ENCODE measurements around the gene DEGS2.

The DEGS2 gene

DNA sequence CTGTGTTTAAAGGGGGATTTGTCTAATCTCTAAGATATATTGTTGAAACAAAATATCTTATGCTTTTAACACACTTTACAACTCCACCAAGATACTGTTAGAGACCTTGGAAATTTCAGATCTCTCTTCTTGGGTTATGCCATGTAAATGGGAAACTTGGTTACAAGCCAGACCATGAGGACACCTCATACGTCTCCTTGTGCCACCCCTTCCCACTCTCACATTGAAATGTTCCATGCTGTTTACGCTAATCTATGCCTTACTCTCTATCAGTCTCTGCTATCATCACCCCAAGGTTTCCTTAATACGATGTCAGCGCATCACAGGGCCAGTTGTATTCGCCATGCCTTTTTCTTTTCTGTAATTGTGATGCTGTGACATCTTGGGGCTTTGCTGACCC is 13.4 kb upstream of the DEGS2 start:
- no peak for DNase-seq (ENCODE audit: extremely low read depth, low read depth)
- TF ChIP-seq, protein P1, sequence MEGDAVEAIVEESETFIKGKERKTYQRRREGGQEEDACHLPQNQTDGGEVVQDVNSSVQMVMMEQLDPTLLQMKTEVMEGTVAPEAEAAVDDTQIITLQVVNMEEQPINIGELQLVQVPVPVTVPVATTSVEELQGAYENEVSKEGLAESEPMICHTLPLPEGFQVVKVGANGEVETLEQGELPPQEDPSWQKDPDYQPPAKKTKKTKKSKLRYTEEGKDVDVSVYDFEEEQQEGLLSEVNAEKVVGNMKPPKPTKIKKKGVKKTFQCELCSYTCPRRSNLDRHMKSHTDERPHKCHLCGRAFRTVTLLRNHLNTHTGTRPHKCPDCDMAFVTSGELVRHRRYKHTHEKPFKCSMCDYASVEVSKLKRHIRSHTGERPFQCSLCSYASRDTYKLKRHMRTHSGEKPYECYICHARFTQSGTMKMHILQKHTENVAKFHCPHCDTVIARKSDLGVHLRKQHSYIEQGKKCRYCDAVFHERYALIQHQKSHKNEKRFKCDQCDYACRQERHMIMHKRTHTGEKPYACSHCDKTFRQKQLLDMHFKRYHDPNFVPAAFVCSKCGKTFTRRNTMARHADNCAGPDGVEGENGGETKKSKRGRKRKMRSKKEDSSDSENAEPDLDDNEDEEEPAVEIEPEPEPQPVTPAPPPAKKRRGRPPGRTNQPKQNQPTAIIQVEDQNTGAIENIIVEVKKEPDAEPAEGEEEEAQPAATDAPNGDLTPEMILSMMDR (IDR thresholded peaks at IDR 0.05; ENCODE audit: low read depth, low read length), result no peak

DNA sequence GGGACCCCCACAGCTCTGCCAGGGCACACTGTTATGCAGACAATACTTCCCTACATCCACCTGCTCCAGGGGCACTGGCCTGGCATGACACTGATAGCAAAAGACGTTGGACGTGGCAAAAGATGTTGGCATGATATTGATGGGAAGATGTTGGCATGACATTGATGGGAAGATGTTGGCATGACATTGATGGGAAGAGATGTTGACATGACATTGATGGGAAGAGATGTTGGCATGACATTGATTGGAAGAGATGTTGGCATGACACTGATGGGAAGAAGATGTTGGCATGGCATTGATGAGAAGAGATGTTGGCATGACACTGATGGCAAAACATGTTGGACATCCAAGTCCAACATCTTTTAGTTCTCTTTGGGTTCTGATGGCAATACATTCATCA is 11.4 kb upstream of the DEGS2 start:
- no peak for DNase-seq (ENCODE audit: extremely low read depth, low read depth)
- TF ChIP-seq, protein P1 (IDR thresholded peaks at IDR 0.05; ENCODE audit: low read depth, low read length), result no peak

DNA sequence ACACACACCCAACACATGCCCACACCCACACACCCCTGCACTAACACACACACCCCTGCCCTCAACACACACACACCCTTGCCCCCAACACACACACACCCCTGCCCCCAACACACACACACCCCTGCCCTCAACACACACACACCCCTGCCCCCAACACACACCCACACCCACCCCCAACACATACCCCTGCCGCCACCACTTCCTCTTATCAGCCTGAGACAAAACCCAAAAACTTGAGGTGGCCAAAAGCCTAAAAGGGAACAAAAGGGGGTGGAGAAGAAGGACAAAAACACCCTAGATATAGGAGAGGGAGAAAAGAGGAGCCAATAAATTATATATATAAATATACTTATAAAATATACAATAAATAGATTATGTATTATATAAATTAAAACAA is 9.1 kb upstream of the DEGS2 start:
- DNase-seq (ENCODE audit: extremely low read depth, low read depth), result no peak

DNA sequence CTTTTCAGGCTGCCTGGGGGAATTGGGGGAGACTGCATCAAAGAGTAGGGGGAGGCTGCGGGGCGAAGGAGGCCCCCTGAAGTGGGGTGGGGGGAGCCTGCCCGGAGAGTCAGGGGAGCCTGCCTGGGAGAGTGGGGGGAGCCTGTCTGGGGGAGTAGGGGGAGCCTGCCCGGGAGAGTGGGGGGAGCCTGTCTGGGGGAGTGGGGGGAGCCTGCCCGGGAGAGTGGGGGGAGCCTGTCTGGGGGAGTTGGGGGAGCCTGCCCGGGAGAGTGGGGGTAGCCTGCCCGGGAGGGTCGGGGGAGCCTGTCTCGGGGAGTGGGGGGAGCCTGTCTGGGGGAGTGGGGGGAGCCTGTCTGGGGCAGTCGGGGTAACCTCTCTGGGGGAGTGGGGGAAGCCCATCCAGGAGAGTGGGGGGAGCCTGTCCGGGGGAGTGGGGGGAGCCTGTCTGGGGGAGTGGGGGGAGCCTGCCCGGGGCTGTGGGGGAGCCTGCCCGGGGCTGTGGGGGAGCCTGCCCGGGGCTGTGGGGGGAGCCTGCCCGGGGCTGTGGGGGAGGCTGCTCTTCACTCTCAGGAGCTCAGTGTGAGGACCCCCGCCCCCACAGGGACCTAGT is 6.5 kb upstream of the DEGS2 start:
- TF ChIP-seq, protein P1 (IDR thresholded peaks at IDR 0.05; ENCODE audit: low read depth, low read length), result no peak
- DNase-seq (ENCODE audit: extremely low read depth, low read depth), result no peak

More for the DNA sequence above, 9.1 kb upstream of the DEGS2 start:
- TF ChIP-seq, protein P1 (IDR thresholded peaks at IDR 0.05; ENCODE audit: low read depth, low read length), result no peak

DNA sequence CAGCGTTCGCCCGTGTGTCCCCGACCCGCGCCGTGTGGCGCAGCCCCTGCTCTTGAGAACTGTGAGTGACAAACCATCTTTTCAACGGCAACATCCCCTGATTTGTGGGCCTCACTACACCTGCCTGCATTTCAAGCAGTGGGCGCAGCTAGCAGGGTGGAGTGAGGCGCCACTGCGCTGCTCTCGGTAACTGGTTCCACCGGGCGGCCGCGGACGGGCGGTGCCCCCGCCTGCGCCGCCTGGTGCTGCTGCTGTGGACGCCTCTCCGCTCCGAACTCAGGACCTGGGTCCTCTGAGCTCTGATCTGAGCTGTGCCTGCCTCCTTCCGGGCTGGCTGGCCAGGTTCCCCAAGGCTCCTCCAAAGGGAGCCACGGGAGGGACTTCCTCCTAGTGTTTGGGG is 5.9 kb upstream of the DEGS2 start:
- no peak for DNase-seq (ENCODE audit: extremely low read depth, low read depth)
- TF ChIP-seq, protein P1 (IDR thresholded peaks at IDR 0.05; ENCODE audit: low read depth, low read length), result no peak

DNA sequence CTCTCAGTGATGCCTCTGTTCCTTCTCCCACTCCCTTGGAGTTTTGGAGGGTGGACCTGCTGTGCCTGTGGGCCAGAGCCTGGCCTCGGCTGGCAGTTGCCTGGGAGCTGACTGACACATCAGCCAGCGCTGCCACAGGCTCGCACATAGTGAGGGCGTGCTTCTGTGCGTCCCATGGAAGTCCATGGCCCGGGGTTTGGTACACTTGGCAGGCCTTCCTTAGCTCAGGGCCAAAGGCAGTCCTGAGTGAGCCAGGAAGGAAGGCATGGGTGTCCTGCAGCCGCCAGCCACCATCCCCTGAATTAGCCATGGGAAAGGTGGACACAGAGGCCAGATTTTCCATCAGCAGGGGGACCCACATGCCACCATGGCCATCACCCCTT is 1.1 kb upstream of the DEGS2 start:
- DNase-seq (ENCODE audit: extremely low read depth, low read depth), result no peak
- TF ChIP-seq, protein P1 (IDR thresholded peaks at IDR 0.05; ENCODE audit: low read depth, low read length), result no peak

DNA sequence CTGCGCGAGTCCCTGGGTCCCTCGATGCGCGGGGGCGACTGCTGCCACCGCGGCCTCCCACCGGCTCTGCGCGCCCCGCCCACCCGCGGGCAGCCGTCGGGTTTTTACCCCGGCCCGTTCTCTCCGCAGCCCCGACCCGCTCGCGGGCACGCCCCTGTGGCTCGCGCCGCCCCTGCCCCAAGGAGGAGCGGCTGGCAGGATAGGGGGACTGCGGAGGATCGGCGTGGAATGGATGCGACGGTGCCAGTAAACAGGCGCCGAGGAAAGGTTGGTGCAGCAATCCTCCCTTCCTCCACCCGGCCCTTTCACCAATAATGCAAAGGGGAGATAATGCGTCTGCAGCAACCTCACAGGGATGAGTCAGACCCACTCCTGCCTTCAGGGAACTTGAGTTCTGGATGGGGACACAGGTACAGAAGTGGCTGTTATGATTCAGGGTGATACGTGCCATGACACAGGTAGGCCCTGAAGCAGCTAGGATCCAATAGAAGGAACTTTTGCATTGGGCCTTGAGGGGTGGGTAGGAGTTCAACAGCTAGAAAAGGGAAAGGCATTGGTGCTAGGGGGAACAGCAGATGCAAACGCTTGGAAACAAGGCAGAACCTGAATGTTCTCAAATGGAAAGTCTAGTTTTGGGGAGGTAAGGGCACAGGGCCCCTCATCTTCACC is 554 bp upstream of the DEGS2 start:
- TF ChIP-seq, protein P1 (IDR thresholded peaks at IDR 0.05; ENCODE audit: low read depth, low read length), result no peak
- no peak for DNase-seq (ENCODE audit: extremely low read depth, low read depth)

Data from AG09319 (cell line).